Smooth muscle cell (in vitro differentiated cells): ENCODE measurements around the gene A2M. TPM values are rescaled to one million over a fixed set of nuclear protein-coding genes. Genes with fewer than 3 reads are reported as not detected.

Experiments used
- DNase-seq: peaks from one replicate; lab custom pipeline; 2025; ENCODE audit not compliant: unreplicated experiment; lab: John Stamatoyannopoulos, UW
- H2AFZ ChIP-seq: fragments of 200-600 bp; sonication (generic); 2 replicates; pipeline ENCODE4 v1.6.0; 2016; ENCODE audit warnings: antibody characterized with exemption, low read depth, mild to moderate bottlenecking
- H3F3A ChIP-seq: fragments of 200-600 bp; sonication (generic); 2 replicates; pipeline ENCODE4 v1.6.0; 2017; ENCODE audit warnings: antibody characterized with exemption, low read depth
- H3K27ac ChIP-seq: fragments of 200-600 bp; sonication (generic); 2 replicates; pipeline ENCODE4 v1.5.1; 2016; ENCODE audit warnings: low read depth, mild to moderate bottlenecking
- H3K27me3 ChIP-seq: fragments of 200-600 bp; sonication (generic); 2 replicates; pipeline ENCODE4 v1.6.1; 2016; ENCODE audit warnings: low read depth, mild to moderate bottlenecking
- H3K36me3 ChIP-seq: fragments of 200-600 bp; sonication (generic); 2 replicates; pipeline ENCODE4 v1.5.1; 2016; ENCODE audit warnings: low read depth
- H3K4me1 ChIP-seq: fragments of 200-600 bp; sonication (generic); 2 replicates; pipeline ENCODE4 v1.5.1; 2016; ENCODE audit warnings: low read depth
- H3K4me2 ChIP-seq: fragments of 200-600 bp; sonication (generic); 2 replicates; pipeline ENCODE4 v1.6.0; 2016; ENCODE audit warnings: mild to moderate bottlenecking
- H3K4me3 ChIP-seq: fragments of 200-600 bp; sonication (generic); 2 replicates; pipeline ENCODE4 v1.5.1; 2016; ENCODE audit warnings: mild to moderate bottlenecking
- H3K79me2 ChIP-seq: fragments of 200-600 bp; sonication (generic); 2 replicates; pipeline ENCODE4 v1.6.0; 2016; ENCODE audit warnings: low read depth, mild to moderate bottlenecking
- H3K9ac ChIP-seq: fragments of 200-600 bp; sonication (generic); 2 replicates; pipeline ENCODE4 v1.6.0; 2016; ENCODE audit warnings: low read depth
- H3K9me3 ChIP-seq: fragments of 200-600 bp; sonication (generic); replicated peaks from 2 replicates; pipeline ENCODE4 v1.5.1; 2016; ENCODE audit warnings: low read depth
- H4K20me1 ChIP-seq: fragments of 200-600 bp; sonication (generic); 2 replicates; pipeline ENCODE4 v1.6.0; 2016; ENCODE audit warnings: low read depth
- CTCF ChIP-seq: fragments of 200-600 bp; sonication (generic); IDR thresholded peaks from 2 replicates; pipeline ENCODE4 v1.5.1; 2017; ENCODE audit warnings: borderline replicate concordance, mild to moderate bottlenecking, antibody characterized with exemption; ENCODE audit not compliant: insufficient read depth, poor library complexity, severe bottlenecking
- whole genome bisulfite sequencing: methylation state at CpG from one replicate; pipeline ENCODE4 v1.1.7; 2016; ENCODE audit warnings: low lambda C conversion rate; 5-methylcytosine and 5-hydroxymethylcytosine counted together
- polyA plus RNA-seq: library from polyadenylated mRNA; unstranded; fragments of >200 nt; fragmentation: Nextera tagmentation; extraction: Ambion mirVana; gene quantifications from 2 replicates; pipeline ENCODE4 v1.2.1, GENCODE V29; 2016
- total RNA-seq: library from RNA; depleted of rRNA; stranded (reverse); fragments of >200 nt; gene quantifications from 2 replicates; pipeline ENCODE4 v1.2.3, GENCODE V29; 2014

The A2M gene
- total and polyA plus RNA-seq, 2 experiments from 2014 or later: 72.8 to 108 TPM

- H4K20me1 ChIP-seq: no peaks in the 10 kb centered on the region
- no peaks in the 10 kb centered on the region for H3F3A ChIP-seq
- H3K9ac ChIP-seq: no peak overlapping the region
- no peak for TF ChIP-seq CTCF
- H3K27ac ChIP-seq: no peak overlapping the region
- H3K9me3 ChIP-seq: no peaks in the 10 kb centered on the region
- H2AFZ ChIP-seq: no peak overlapping the region
- WGBS: 97% methylated on average over 1 of the region's 1 CpG
- no peaks in the 10 kb centered on the region for H3K36me3 ChIP-seq
- H3K4me2 ChIP-seq: no peak overlapping the region
- no peak for DNase-seq
- H3K79me2 ChIP-seq: no peaks in the 10 kb centered on the region
- H3K4me3 ChIP-seq: no peak overlapping the region
- H3K4me1 ChIP-seq: no peaks in the 10 kb centered on the region
- no peaks in the 10 kb centered on the region for H3K27me3 ChIP-seq
Measured at GRCh38 chr12:9041321-9041720, 74.4 kb downstream of the A2M start.

- H3K9ac ChIP-seq: no peak overlapping the region
- no peak for DNase-seq
- WGBS: 77% methylated on average over 5 of the region's 5 CpGs
- no peaks in the 10 kb centered on the region for H3K27me3 ChIP-seq
- no peaks in the 10 kb centered on the region for H3F3A ChIP-seq
- no peaks in the 10 kb centered on the region for H4K20me1 ChIP-seq
- TF ChIP-seq CTCF: no peak
- no peaks in the 10 kb centered on the region for H3K4me1 ChIP-seq
- no peaks in the 10 kb centered on the region for H3K9me3 ChIP-seq
- H3K36me3 ChIP-seq: no peaks in the 10 kb centered on the region
- H3K4me3 ChIP-seq: no peak overlapping the region
- no peak overlapping the region for H3K4me2 ChIP-seq
- H3K79me2 ChIP-seq: no peaks in the 10 kb centered on the region
- H2AFZ ChIP-seq: no peak overlapping the region
- no peak overlapping the region for H3K27ac ChIP-seq
Measured at GRCh38 chr12:9040484-9041186, 75.1 kb downstream of the A2M start.

- Histone ChIP-seq H3K27ac (no peak overlapping the region), H3K27me3 (no peaks in the 10 kb centered on the region), H3K36me3 (no peaks in the 10 kb centered on the region), H3K79me2 (no peaks in the 10 kb centered on the region), H2AFZ (no peak overlapping the region), H3K9ac (no peak overlapping the region), H3F3A (no peaks in the 10 kb centered on the region), H4K20me1 (no peaks in the 10 kb centered on the region), H3K4me3 (no peak overlapping the region), H3K9me3 (no peaks in the 10 kb centered on the region), H3K4me1 (no peaks in the 10 kb centered on the region), H3K4me2 (no peak overlapping the region)
- WGBS: 12% methylated on average over 3 of the region's 3 CpGs
- DNase-seq: no peak
- peak; percentile 85 for TF ChIP-seq CTCF
Measured at GRCh38 chr12:9039397-9039977, 76.2 kb downstream of the A2M start.

GRCh38 chr12:9037431-9037830, 78.3 kb downstream of the A2M start:
- no peaks in the 10 kb centered on the region for H4K20me1 ChIP-seq
- H3K79me2 ChIP-seq: no peaks in the 10 kb centered on the region
- 86% methylated on average over 3 of the region's 3 CpGs for WGBS
- no peak overlapping the region for H3K9ac ChIP-seq
- H3F3A ChIP-seq: no peaks in the 10 kb centered on the region
- no peak overlapping the region for H3K4me3 ChIP-seq
- DNase-seq: no peak
- no peak for TF ChIP-seq CTCF
- no peaks in the 10 kb centered on the region for H3K36me3 ChIP-seq
- H3K27ac ChIP-seq: no peak overlapping the region
- H2AFZ ChIP-seq: no peak overlapping the region
- H3K4me1 ChIP-seq: no peaks in the 10 kb centered on the region
- no peak overlapping the region for H3K4me2 ChIP-seq
- no peaks in the 10 kb centered on the region for H3K9me3 ChIP-seq
- no peaks in the 10 kb centered on the region for H3K27me3 ChIP-seq
